Measurements from ENCODE around the gene CD80. TPM values are rescaled to one million over a fixed set of nuclear protein-coding genes. Genes with fewer than 3 reads are reported as not detected.

Gene CD80
- total RNA-seq, 1 experiment from 2014 or later, result not detected

GRCh38 chr3:119599558-119600174 is 40.3 kb upstream of the CD80 start:
- no peaks in the 10 kb centered on the region for H3K36me3 ChIP-seq (ENCODE audit: control insufficient read depth in 1 of 2, insufficient read depth in 2 of 2, low read length in 2 of 2)
- no peaks in the 10 kb centered on the region for H3K79me2 ChIP-seq (ENCODE audit: insufficient read depth, low read length)
- H3K9me3 ChIP-seq (ENCODE audit: control insufficient read depth in 1 of 2, insufficient read depth in 1 of 2, low read depth in 1 of 2, low read length in 2 of 2), result no peaks in the 10 kb centered on the region
- CTCF ChIA-PET, result interaction anchor here (0.5 kb wide), 1 partner anchor 30 kb away, joined by 6 read pairs; no protein-coding TSS in a partner anchor
- POLR2A ChIA-PET, result interaction anchor here (1.2 to 1.3 kb wide), 2 partner anchors 12 to 37 kb away, joined by 4 read pairs; no protein-coding TSS in a partner anchor
- no peak for ATAC-seq
- no peaks in the 10 kb centered on the region for H3K9me2 ChIP-seq (ENCODE audit: insufficient read depth)
- H3K9ac ChIP-seq (ENCODE audit: low read length), result no peak overlapping the region
- H2AFZ ChIP-seq (ENCODE audit: low read depth, low read length, poor library complexity, severe bottlenecking), result no peak overlapping the region
- RAD21 ChIA-PET (ENCODE audit: low non-redundant PET in 1 of 2, low total read pairs in 2 of 2, uncharacterized antibody in 2 of 2, unreplicated experiment in 2 of 2), result no interaction called here
- TF ChIP-seq SP1 (IDR thresholded peaks at IDR 0.05; ENCODE audit: low read depth) (no peak), ELF1 (IDR thresholded peaks at IDR 0.05; ENCODE audit: borderline replicate concordance, low read depth) (no peak), ZFX (IDR thresholded peaks at IDR 0.05) (no peak), TCF7L2 (IDR thresholded peaks at IDR 0.05; ENCODE audit: borderline replicate concordance, extremely low read depth, insufficient read depth, insufficient read length) (no peak), EZH2phosphoT487 (IDR thresholded peaks at IDR 0.05; ENCODE audit: borderline replicate concordance) (no peak), SRF (IDR thresholded peaks at IDR 0.05; ENCODE audit: low read depth) (no peak), CEBPB (IDR thresholded peaks at IDR 0.05; ENCODE audit: low read depth) (no peak), POLR2AphosphoS5 (IDR thresholded peaks at IDR 0.05; ENCODE audit: low read depth, low read length) (no peak), EZH2 (IDR thresholded peaks at IDR 0.05) (no peak)
- intact Hi-C loops (cut with micrococcal nuclease), result loop anchor here (1.0 kb wide), 1 partner anchor 82 kb away; no protein-coding TSS in a partner anchor
- H3K27me3 ChIP-seq (ENCODE audit: insufficient read depth, low read length), result no peaks in the 10 kb centered on the region
- H3K27ac ChIP-seq (ENCODE audit: low read depth, low read length), result no peak overlapping the region
- no TSS peak for BruUV-seq (replicated peaks)
- H3K4me2 ChIP-seq (ENCODE audit: low read length), result no peak overlapping the region
- peaks cover 0 to 18% of the 10 kb centered on the region in 2 experiments; a peak in 2 of 4 replicates for H3K4me1 ChIP-seq (ENCODE audit: control insufficient read depth in 1 of 2, insufficient read depth in 2 of 2, low read length in 2 of 2)
- no peaks in the 10 kb centered on the region for H4K20me1 ChIP-seq (ENCODE audit: insufficient read depth)
- H3K4me3 ChIP-seq (replicated peaks in 1 of 2; ENCODE audit: low read depth in 1 of 2, low read length in 2 of 2), result no peak overlapping the region
- no peak for DNase-seq (ENCODE audit: low read depth, low spot score)

- intact Hi-C loops (cut with micrococcal nuclease), result no loop called here
- Histone ChIP-seq H2AFZ (ENCODE audit: low read depth, low read length, poor library complexity, severe bottlenecking) (no peak overlapping the region), H4K20me1 (ENCODE audit: insufficient read depth) (no peaks in the 10 kb centered on the region), H3K9me3 (ENCODE audit: control insufficient read depth in 1 of 2, insufficient read depth in 1 of 2, low read depth in 1 of 2, low read length in 2 of 2) (no peaks in the 10 kb centered on the region), H3K27ac (ENCODE audit: low read depth, low read length) (no peak overlapping the region), H3K4me3 (replicated peaks in 1 of 2; ENCODE audit: low read depth in 1 of 2, low read length in 2 of 2) (no peak overlapping the region), H3K9me2 (ENCODE audit: insufficient read depth) (no peaks in the 10 kb centered on the region), H3K9ac (ENCODE audit: low read length) (no peak overlapping the region), H3K36me3 (ENCODE audit: control insufficient read depth in 1 of 2, insufficient read depth in 2 of 2, low read length in 2 of 2) (no peaks in the 10 kb centered on the region), H3K79me2 (ENCODE audit: insufficient read depth, low read length) (no peaks in the 10 kb centered on the region), H3K27me3 (ENCODE audit: insufficient read depth, low read length) (no peaks in the 10 kb centered on the region), H3K4me1 (ENCODE audit: control insufficient read depth in 1 of 2, insufficient read depth in 2 of 2, low read length in 2 of 2) (peaks cover 0 to 18% of the 10 kb centered on the region in 2 experiments; a peak in 2 of 4 replicates), H3K4me2 (ENCODE audit: low read length) (no peak overlapping the region)
- ChIA-PET RAD21 (ENCODE audit: low non-redundant PET in 1 of 2, low total read pairs in 2 of 2, uncharacterized antibody in 2 of 2, unreplicated experiment in 2 of 2) (no interaction called here), POLR2A (no interaction called here), CTCF (no interaction called here)
- TF ChIP-seq EZH2 (IDR thresholded peaks at IDR 0.05) (no peak), YY1 (IDR thresholded peaks at IDR 0.05; ENCODE audit: extremely low read depth, insufficient replicate concordance, low read depth, low read length) (no peak), SIN3A (IDR thresholded peaks at IDR 0.05; ENCODE audit: low read depth) (no peak)
- no TSS peak for BruUV-seq (replicated peaks)
- ATAC-seq, result no peak
- no peak for DNase-seq (ENCODE audit: low read depth, low spot score)
Measured at GRCh38 chr3:119598410-119599098, 39.1 kb upstream of the CD80 start.
